Measurements from ENCODE around the gene MYL6. TPM values are rescaled to one million over a fixed set of nuclear protein-coding genes. Genes with fewer than 3 reads are reported as not detected.

MYL6 gene
- total RNA-seq, 1 experiment from 2014 or later, result 932 TPM

- no peaks in the 10 kb centered on the region for H3K4me1 Mint-ChIP-seq
- no peak overlapping the region for H3K4me3 Mint-ChIP-seq
- CTCF ChIA-PET, result no interaction called here
- no peak for ATAC-seq
- no peaks in the 10 kb centered on the region for H3K27me3 Mint-ChIP-seq (ENCODE audit: low read depth)
- no peak overlapping the region for H3K27ac Mint-ChIP-seq
- POLR2A ChIA-PET, result interaction anchor here (1.6 kb wide), 1 partner anchor 9 kb away, joined by 9 read pairs; no protein-coding TSS in a partner anchor
- DNase-seq (ENCODE audit: low spot score), result no peak
- no peaks in the 10 kb centered on the region for H3K9me3 Mint-ChIP-seq
- H3K36me3 Mint-ChIP-seq, result peaks cover 89% of the 10 kb centered on the region
- TF ChIP-seq PRRX2 (CRISPR knock-in tag; IDR thresholded peaks at IDR 0.05) (no peak), CTCF (IDR thresholded peaks at IDR 0.05) (no peak), SMAD4 (CRISPR knock-in tag; IDR thresholded peaks at IDR 0.05) (no peak), JUN (CRISPR knock-in tag; IDR thresholded peaks at IDR 0.05) (no peak), PRDM15 (CRISPR knock-in tag; IDR thresholded peaks at IDR 0.05) (no peak), ERG (CRISPR knock-in tag; IDR thresholded peaks at IDR 0.05) (no peak), MXD4 (CRISPR knock-in tag; IDR thresholded peaks at IDR 0.05; ENCODE audit: borderline replicate concordance) (no peak)
Measured at GRCh38 chr12:56172839-56173238, 14.7 kb downstream of the MYL6 start.

- Mint-ChIP-seq H3K27ac (no peak overlapping the region), H3K4me3 (no peak overlapping the region), H3K27me3 (ENCODE audit: low read depth) (no peaks in the 10 kb centered on the region), H3K4me1 (no peaks in the 10 kb centered on the region), H3K36me3 (peaks cover 91% of the 10 kb centered on the region), H3K9me3 (peaks cover 5% of the 10 kb centered on the region)
- POLR2A ChIA-PET, result interaction anchor here (0.7 kb wide), 1 partner anchor 10 kb away, joined by 6 read pairs; no protein-coding TSS in a partner anchor
- DNase-seq (ENCODE audit: low spot score) (no peak), ATAC-seq (no peak)
- CTCF ChIA-PET, result interaction anchor here (1.5 kb wide), 1 partner anchor 28 kb away, joined by 4 read pairs; no protein-coding TSS in a partner anchor
- no peak for TF ChIP-seq SMAD3 (CRISPR knock-in tag; IDR thresholded peaks at IDR 0.05; ENCODE audit: borderline replicate concordance)
- TF ChIP-seq SP1 (CRISPR knock-in tag; conservative IDR thresholded peaks at IDR 0.05), result no peak
- TF ChIP-seq FOXP1 (CRISPR knock-in tag; IDR thresholded peaks at IDR 0.05; ENCODE audit: borderline replicate concordance), result no peak
- TF ChIP-seq PRDM15 (CRISPR knock-in tag; IDR thresholded peaks at IDR 0.05), result no peak
- TF ChIP-seq ZNF671 (CRISPR knock-in tag; IDR thresholded peaks at IDR 0.05), result no peak
- TF ChIP-seq RORB (CRISPR knock-in tag; IDR thresholded peaks at IDR 0.05), result no peak
- no peak for TF ChIP-seq AFF4 (CRISPR knock-in tag; IDR thresholded peaks at IDR 0.05; ENCODE audit: borderline replicate concordance)
- no peak for TF ChIP-seq IRF1 (CRISPR knock-in tag; IDR thresholded peaks at IDR 0.05)
- TF ChIP-seq ZNF532 (CRISPR knock-in tag; IDR thresholded peaks at IDR 0.05; ENCODE audit: borderline replicate concordance), result no peak
Measured at GRCh38 chr12:56178347-56178746, 20.2 kb downstream of the MYL6 start.
